Caco-2 (cell line): ENCODE results near the gene PSMC3. TPM values are rescaled to one million over a fixed set of nuclear protein-coding genes. Genes with fewer than 3 reads are reported as not detected.

Experiments used
- BruUV-seq: library from RNA; stranded (reverse); fragments of 400-500 nt; replicated peaks from 2 replicates; lab custom pipeline; 2021; lab: Mats Ljungman, UMichigan
- CTCF ChIA-PET: fragments of 300-600 bp; sonication (Branson Sonifier 250); formaldehyde crosslinking; loops from one replicate; lab custom pipeline; 2022; ENCODE audit warnings: antibody characterized with exemption; lab: Charles Lee
- POLR2A ChIA-PET: fragments of 300-600 bp; sonication (Branson Sonifier 250); formaldehyde crosslinking; loops from one replicate; lab custom pipeline; 2022; ENCODE audit warnings: antibody characterized with exemption; lab: Charles Lee
- DNase-seq, 2 experiments: peaks; one replicate each; pipeline versions ENCODE4 v3.0.0 to v3.0.0-alpha.2; 2020 to 2022
- H3K27me3 ChIP-seq: replicated peaks from 2 replicates; pipeline ENCODE4 v1.6.0; 2011; ENCODE audit warnings: low read length; ENCODE audit not compliant: control insufficient read depth, insufficient read depth
- H3K36me3 ChIP-seq: 2 replicates; pipeline ENCODE4 v1.5.1; 2011; ENCODE audit warnings: low read length; ENCODE audit not compliant: control insufficient read depth, insufficient read depth
- H3K4me1 ChIP-seq: fragments of 250-450 bp; sonication (Bioruptor Pico); 2 replicates; pipeline ENCODE4 v1.5.1; 2020; ENCODE audit warnings: mild to moderate bottlenecking
- H3K4me3 ChIP-seq: 2 replicates; pipeline ENCODE4 v1.5.1; 2011; ENCODE audit warnings: low read depth, mild to moderate bottlenecking, control low read depth, low read length
- H3K9me3 ChIP-seq: fragments of 250-450 bp; sonication (Bioruptor Pico); 2 replicates; pipeline ENCODE4 v1.5.1; 2020; ENCODE audit warnings: mild to moderate bottlenecking, moderate library complexity
- H3K27ac Mint-ChIP-seq: one replicate; pipeline ENCODE4 v1.8.0; 2022; ENCODE audit warnings: mixed read lengths; ENCODE audit not compliant: unreplicated experiment
- H3K27me3 Mint-ChIP-seq: one replicate; pipeline ENCODE4 v1.8.0; 2022; ENCODE audit warnings: mixed read lengths; ENCODE audit not compliant: insufficient read depth, unreplicated experiment
- H3K36me3 Mint-ChIP-seq: one replicate; pipeline ENCODE4 v1.8.0; 2022; ENCODE audit warnings: mild to moderate bottlenecking, mixed read lengths; ENCODE audit not compliant: insufficient read depth, unreplicated experiment
- H3K4me1 Mint-ChIP-seq: one replicate; pipeline ENCODE4 v1.8.0; 2022; ENCODE audit warnings: low read depth, mixed read lengths; ENCODE audit not compliant: unreplicated experiment
- H3K4me3 Mint-ChIP-seq: one replicate; pipeline ENCODE4 v1.8.0; 2022; ENCODE audit warnings: mild to moderate bottlenecking, moderate library complexity, mixed read lengths; ENCODE audit not compliant: unreplicated experiment
- H3K9me3 Mint-ChIP-seq: one replicate; pipeline ENCODE4 v1.8.0; 2022; ENCODE audit warnings: mixed read lengths; ENCODE audit not compliant: unreplicated experiment
- intact Hi-C: fragments of 100-400 bp; cut with micrococcal nuclease; formaldehyde crosslinking; loops from one replicate; pipeline ENCODE4 v1.10.0; 2022; ENCODE audit not compliant: unreplicated experiment
- total RNA-seq: library from RNA; stranded (reverse); gene quantifications from 2 replicates; pipeline ENCODE4 v1.2.3, GENCODE V29; 2022
- TF ChIP-seq, protein P1 (sequence below), 2 experiments: fragments of 200-600 bp in 1 of 2; IDR thresholded peaks; 1 replicate in 1 of 2; 2 replicates in 1 of 2; pipeline versions ENCODE4 v1.5.1 to v1.8.0; 2011 to 2022; ENCODE audit warnings: antibody characterized with exemption in 1 of 2, control low read depth in 1 of 2, inconsistent platforms in 1 of 2, low read depth in 1 of 2, low read length in 1 of 2, mild to moderate bottlenecking in 1 of 2, moderate library complexity in 1 of 2; ENCODE audit not compliant: insufficient read depth in 1 of 2, severe bottlenecking in 1 of 2, unreplicated experiment in 1 of 2

Gene PSMC3
- total RNA-seq, 1 experiment from 2014 or later: 196 TPM

DNA sequence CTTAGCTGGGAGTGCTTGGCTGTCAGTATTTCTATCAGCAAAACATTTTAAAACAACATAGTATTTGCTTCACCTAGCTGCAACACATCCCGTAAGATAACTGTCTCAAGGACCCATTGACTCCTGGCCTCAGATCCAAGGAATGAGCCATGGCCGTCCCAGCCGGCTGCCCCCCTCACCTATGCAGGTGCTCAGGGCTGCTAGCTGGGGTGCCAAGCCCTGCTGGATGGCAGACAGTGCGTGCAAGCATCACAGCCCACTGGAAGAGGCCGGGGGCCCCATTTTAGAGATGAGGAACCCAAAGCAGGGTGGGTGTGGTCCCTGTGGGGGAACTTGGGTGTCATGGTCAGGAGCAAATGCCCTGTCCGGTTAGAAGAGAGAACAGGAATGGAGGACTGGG lies 8.5 kb downstream of the PSMC3 start:
- TF ChIP-seq, protein P1, sequence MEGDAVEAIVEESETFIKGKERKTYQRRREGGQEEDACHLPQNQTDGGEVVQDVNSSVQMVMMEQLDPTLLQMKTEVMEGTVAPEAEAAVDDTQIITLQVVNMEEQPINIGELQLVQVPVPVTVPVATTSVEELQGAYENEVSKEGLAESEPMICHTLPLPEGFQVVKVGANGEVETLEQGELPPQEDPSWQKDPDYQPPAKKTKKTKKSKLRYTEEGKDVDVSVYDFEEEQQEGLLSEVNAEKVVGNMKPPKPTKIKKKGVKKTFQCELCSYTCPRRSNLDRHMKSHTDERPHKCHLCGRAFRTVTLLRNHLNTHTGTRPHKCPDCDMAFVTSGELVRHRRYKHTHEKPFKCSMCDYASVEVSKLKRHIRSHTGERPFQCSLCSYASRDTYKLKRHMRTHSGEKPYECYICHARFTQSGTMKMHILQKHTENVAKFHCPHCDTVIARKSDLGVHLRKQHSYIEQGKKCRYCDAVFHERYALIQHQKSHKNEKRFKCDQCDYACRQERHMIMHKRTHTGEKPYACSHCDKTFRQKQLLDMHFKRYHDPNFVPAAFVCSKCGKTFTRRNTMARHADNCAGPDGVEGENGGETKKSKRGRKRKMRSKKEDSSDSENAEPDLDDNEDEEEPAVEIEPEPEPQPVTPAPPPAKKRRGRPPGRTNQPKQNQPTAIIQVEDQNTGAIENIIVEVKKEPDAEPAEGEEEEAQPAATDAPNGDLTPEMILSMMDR (IDR thresholded peaks at IDR 0.05; ENCODE audit: insufficient read depth in 1 of 2, low read depth in 1 of 2, low read length in 1 of 2, severe bottlenecking in 1 of 2, unreplicated experiment in 1 of 2): no peak
- Mint-ChIP-seq H3K4me1 (peaks cover 11% of the 10 kb centered on the region), H3K9me3 (no peaks in the 10 kb centered on the region), H3K36me3 (peaks cover 73% of the 10 kb centered on the region), H3K27ac (peak overlapping the region; percentile 20), H3K27me3 (no peaks in the 10 kb centered on the region), H3K4me3 (no peak overlapping the region)
- no peak for DNase-seq
- Histone ChIP-seq H3K4me1 (peaks cover 8% of the 10 kb centered on the region; the same call in 1 of the 2 replicates), H3K4me3 (no peak overlapping the region), H3K36me3 (peaks cover 3% of the 10 kb centered on the region), H3K9me3 (no peaks in the 10 kb centered on the region), H3K27me3 (no peaks in the 10 kb centered on the region)
- BruUV-seq: no TSS peak
- ChIA-PET POLR2A (no interaction called here), CTCF (interaction anchor here (0.5 kb wide), 1 partner anchor 36 kb away, joined by 3 read pairs; no protein-coding TSS in a partner anchor)
- intact Hi-C loops: no loop called here

DNA sequence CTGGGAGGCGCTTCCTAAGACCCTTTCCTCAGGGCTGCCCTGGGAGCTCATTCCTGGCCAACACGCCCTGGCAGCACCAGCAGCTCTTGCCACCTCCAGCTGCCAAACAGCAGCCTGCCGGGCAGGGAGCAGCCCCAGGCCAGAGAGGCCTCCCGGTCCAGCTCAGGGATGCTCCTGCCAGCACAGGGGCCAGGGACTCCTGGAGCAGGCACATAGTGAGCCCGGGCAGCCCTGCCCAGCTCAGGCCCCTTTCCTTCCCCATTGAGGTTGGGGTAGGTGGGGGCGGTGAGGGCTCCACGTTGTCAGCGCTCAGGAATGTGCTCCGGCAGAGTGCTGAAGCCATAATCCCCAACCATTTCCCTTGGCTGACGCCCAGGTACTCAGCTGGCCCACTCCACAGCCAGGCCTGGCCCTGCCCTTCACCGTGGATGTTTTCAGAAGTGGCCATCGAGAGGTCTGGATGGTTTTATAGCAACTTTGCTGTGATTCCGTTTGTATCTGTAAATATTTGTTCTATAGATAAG lies 10.2 kb downstream of the PSMC3 start:
- H3K36me3 ChIP-seq: no peaks in the 10 kb centered on the region; the same call in none of the 2 replicates
- peak overlapping the region; percentile 67 for H3K27ac Mint-ChIP-seq

GRCh38 chr11:47415091-47415854 lies 11.0 kb downstream of the PSMC3 start:
- Mint-ChIP-seq H3K36me3 (peaks cover 51% of the 10 kb centered on the region), H3K4me3 (no peak overlapping the region), H3K4me1 (peaks cover 11% of the 10 kb centered on the region), H3K27me3 (no peaks in the 10 kb centered on the region), H3K9me3 (no peaks in the 10 kb centered on the region), H3K27ac (peak overlapping the region; percentile 67)
- no TSS peak for BruUV-seq
- intact Hi-C loops: no loop called here
- TF ChIP-seq, protein P1 (IDR thresholded peaks at IDR 0.05; ENCODE audit: insufficient read depth in 1 of 2, low read depth in 1 of 2, low read length in 1 of 2, severe bottlenecking in 1 of 2, unreplicated experiment in 1 of 2): no peak
- Histone ChIP-seq H3K9me3 (no peaks in the 10 kb centered on the region), H3K36me3 (no peaks in the 10 kb centered on the region; the same call in none of the 2 replicates), H3K27me3 (no peaks in the 10 kb centered on the region), H3K4me3 (no peak overlapping the region), H3K4me1 (peaks cover 8% of the 10 kb centered on the region; the same call in 1 of the 2 replicates)
- DNase-seq: no peak
- POLR2A ChIA-PET: interaction anchor here (1.0 kb wide), 1 partner anchor 11 kb away, joined by 3 read pairs; the partner anchor contains the start of gene PSMC3
- CTCF ChIA-PET: interaction anchor here (1.0 kb wide), 1 partner anchor 39 kb away, joined by 3 read pairs; no protein-coding TSS in a partner anchor

More for the DNA sequence above, 10.2 kb downstream of the PSMC3 start:
- ChIA-PET CTCF (interaction anchor here (1.0 kb wide), 1 partner anchor 38 kb away, joined by 3 read pairs; no protein-coding TSS in a partner anchor), POLR2A (interaction anchor here (1.0 kb wide), 1 partner anchor 11 kb away, joined by 3 read pairs; the partner anchor contains the start of gene PSMC3)
- H3K36me3 Mint-ChIP-seq: peaks cover 58% of the 10 kb centered on the region
- no peaks in the 10 kb centered on the region for H3K27me3 Mint-ChIP-seq
- intact Hi-C loops: no loop called here
- H3K4me3 Mint-ChIP-seq: no peak overlapping the region
- H3K9me3 Mint-ChIP-seq: no peaks in the 10 kb centered on the region
- H3K4me1 ChIP-seq: peaks cover 8% of the 10 kb centered on the region; the same call in 1 of the 2 replicates
- BruUV-seq: TSS peak; percentile 8
- no peaks in the 10 kb centered on the region for H3K27me3 ChIP-seq
- TF ChIP-seq, protein P1 (IDR thresholded peaks at IDR 0.05; ENCODE audit: insufficient read depth in 1 of 2, low read depth in 1 of 2, low read length in 1 of 2, severe bottlenecking in 1 of 2, unreplicated experiment in 1 of 2): no peak
- peaks cover 11% of the 10 kb centered on the region for H3K4me1 Mint-ChIP-seq
- no peak overlapping the region for H3K4me3 ChIP-seq
- DNase-seq: no peak
- H3K9me3 ChIP-seq: no peaks in the 10 kb centered on the region
